Loucy (cell line): Measurements from ENCODE around the gene NEK4.

Experiments used
- H2AFZ ChIP-seq: fragments of 200-600 bp; sonication (generic); 2 replicates; pipeline ENCODE4 v1.6.0; 2016; ENCODE audit warnings: antibody characterized with exemption, mild to moderate bottlenecking, low read length, moderate library complexity
- H3F3A ChIP-seq: fragments of 200-600 bp; 2 replicates; pipeline ENCODE4 v1.6.0; 2016; ENCODE audit warnings: antibody characterized with exemption, low read depth, mild to moderate bottlenecking
- H3K27me3 ChIP-seq: fragments of 200-600 bp; sonication (generic); 2 replicates; pipeline ENCODE4 v1.6.1; 2014; ENCODE audit warnings: low read length, mild to moderate bottlenecking; ENCODE audit not compliant: insufficient read depth, poor library complexity, severe bottlenecking
- H3K36me3 ChIP-seq: fragments of 200-600 bp; sonication (generic); 2 replicates; pipeline ENCODE4 v1.6.1; 2016; ENCODE audit warnings: low read length; ENCODE audit not compliant: insufficient read depth
- H3K4me1 ChIP-seq: fragments of 200-600 bp; sonication (generic); 2 replicates; pipeline ENCODE4 v1.5.1; 2014; ENCODE audit warnings: low read length, mild to moderate bottlenecking; ENCODE audit not compliant: insufficient read depth, poor library complexity, severe bottlenecking
- H3K4me2 ChIP-seq: fragments of 200-600 bp; sonication (generic); 2 replicates; pipeline ENCODE4 v1.6.0; 2014; ENCODE audit warnings: antibody characterized with exemption, low read length, low read depth, mild to moderate bottlenecking; ENCODE audit not compliant: poor library complexity, severe bottlenecking
- H3K4me3 ChIP-seq: fragments of 200-600 bp; sonication (generic); 2 replicates; pipeline ENCODE4 v1.5.1; 2014; ENCODE audit warnings: low read length, mild to moderate bottlenecking, mixed read lengths; ENCODE audit not compliant: poor library complexity, severe bottlenecking
- H3K79me2 ChIP-seq: fragments of 200-600 bp; sonication (generic); 2 replicates; pipeline ENCODE4 v1.6.1; 2014; ENCODE audit warnings: low read length; ENCODE audit not compliant: insufficient read depth
- H3K9ac ChIP-seq: fragments of 200-600 bp; sonication (generic); 2 replicates; pipeline ENCODE4 v1.6.0; 2014; ENCODE audit warnings: mild to moderate bottlenecking, low read depth, low read length, moderate library complexity; ENCODE audit not compliant: poor library complexity, severe bottlenecking
- H3K9me2 ChIP-seq: fragments of 200-600 bp; sonication (generic); replicated peaks from 2 replicates; pipeline ENCODE4 v1.6.1; 2016; ENCODE audit warnings: low read depth, low read length, mixed read lengths
- H3K9me3 ChIP-seq: fragments of 200-600 bp; sonication (generic); 2 replicates; pipeline ENCODE4 v1.6.1; 2014; ENCODE audit warnings: mild to moderate bottlenecking, antibody characterized with exemption, low read length, low read depth; ENCODE audit not compliant: insufficient read depth
- H4K20me1 ChIP-seq: fragments of 200-600 bp; sonication (generic); 2 replicates; pipeline ENCODE4 v1.6.0; 2014; ENCODE audit warnings: antibody characterized with exemption, low read length, mild to moderate bottlenecking; ENCODE audit not compliant: insufficient read depth, poor library complexity, severe bottlenecking
- EZH2phosphoT487 ChIP-seq: fragments of 200-600 bp; IDR thresholded peaks from 2 replicates; pipeline ENCODE4 v1.6.1; 2018; ENCODE audit warnings: antibody characterized with exemption, mild to moderate bottlenecking, moderate library complexity, borderline replicate concordance
- TF ChIP-seq, protein P1 (sequence below): fragments of 200-600 bp; sonication (generic); conservative IDR thresholded peaks from 2 replicates; pipeline ENCODE4 v1.5.1; 2014; ENCODE audit warnings: mild to moderate bottlenecking, antibody characterized with exemption, low read length

Gene NEK4

GRCh38 chr3:52752045-52752660 is 18.6 kb downstream of the NEK4 start:
- Histone ChIP-seq H3K4me3 (no peak overlapping the region), H2AFZ (no peak overlapping the region), H3K4me2 (no peak overlapping the region), H3K27me3 (no peaks in the 10 kb centered on the region), H3F3A (no peaks in the 10 kb centered on the region), H4K20me1 (no peaks in the 10 kb centered on the region), H3K9me2 (no peaks in the 10 kb centered on the region), H3K36me3 (peaks cover 16% of the 10 kb centered on the region; the same call in 1 of the 2 replicates), H3K9ac (no peak overlapping the region), H3K79me2 (no peaks in the 10 kb centered on the region), H3K9me3 (no peaks in the 10 kb centered on the region), H3K4me1 (no peaks in the 10 kb centered on the region)
- no peak for TF ChIP-seq EZH2phosphoT487
- TF ChIP-seq, protein P1, sequence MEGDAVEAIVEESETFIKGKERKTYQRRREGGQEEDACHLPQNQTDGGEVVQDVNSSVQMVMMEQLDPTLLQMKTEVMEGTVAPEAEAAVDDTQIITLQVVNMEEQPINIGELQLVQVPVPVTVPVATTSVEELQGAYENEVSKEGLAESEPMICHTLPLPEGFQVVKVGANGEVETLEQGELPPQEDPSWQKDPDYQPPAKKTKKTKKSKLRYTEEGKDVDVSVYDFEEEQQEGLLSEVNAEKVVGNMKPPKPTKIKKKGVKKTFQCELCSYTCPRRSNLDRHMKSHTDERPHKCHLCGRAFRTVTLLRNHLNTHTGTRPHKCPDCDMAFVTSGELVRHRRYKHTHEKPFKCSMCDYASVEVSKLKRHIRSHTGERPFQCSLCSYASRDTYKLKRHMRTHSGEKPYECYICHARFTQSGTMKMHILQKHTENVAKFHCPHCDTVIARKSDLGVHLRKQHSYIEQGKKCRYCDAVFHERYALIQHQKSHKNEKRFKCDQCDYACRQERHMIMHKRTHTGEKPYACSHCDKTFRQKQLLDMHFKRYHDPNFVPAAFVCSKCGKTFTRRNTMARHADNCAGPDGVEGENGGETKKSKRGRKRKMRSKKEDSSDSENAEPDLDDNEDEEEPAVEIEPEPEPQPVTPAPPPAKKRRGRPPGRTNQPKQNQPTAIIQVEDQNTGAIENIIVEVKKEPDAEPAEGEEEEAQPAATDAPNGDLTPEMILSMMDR = no peak

GRCh38 chr3:52743721-52744120 is 27.0 kb downstream of the NEK4 start:
- H3K27me3 ChIP-seq = no peaks in the 10 kb centered on the region
- H3K4me3 ChIP-seq = no peak overlapping the region
- H3K4me1 ChIP-seq = no peaks in the 10 kb centered on the region
- no peaks in the 10 kb centered on the region for H4K20me1 ChIP-seq
- H3K4me2 ChIP-seq = no peak overlapping the region
- H3F3A ChIP-seq = no peaks in the 10 kb centered on the region
- H2AFZ ChIP-seq = no peak overlapping the region
- no peaks in the 10 kb centered on the region for H3K9me3 ChIP-seq
- no peak overlapping the region for H3K9ac ChIP-seq
- no peaks in the 10 kb centered on the region for H3K9me2 ChIP-seq
- H3K79me2 ChIP-seq = no peaks in the 10 kb centered on the region
- peaks cover 48% of the 10 kb centered on the region; the same call in 1 of the 2 replicates for H3K36me3 ChIP-seq
- TF ChIP-seq EZH2phosphoT487 = no peak
- TF ChIP-seq, protein P1 = no peak

DNA sequence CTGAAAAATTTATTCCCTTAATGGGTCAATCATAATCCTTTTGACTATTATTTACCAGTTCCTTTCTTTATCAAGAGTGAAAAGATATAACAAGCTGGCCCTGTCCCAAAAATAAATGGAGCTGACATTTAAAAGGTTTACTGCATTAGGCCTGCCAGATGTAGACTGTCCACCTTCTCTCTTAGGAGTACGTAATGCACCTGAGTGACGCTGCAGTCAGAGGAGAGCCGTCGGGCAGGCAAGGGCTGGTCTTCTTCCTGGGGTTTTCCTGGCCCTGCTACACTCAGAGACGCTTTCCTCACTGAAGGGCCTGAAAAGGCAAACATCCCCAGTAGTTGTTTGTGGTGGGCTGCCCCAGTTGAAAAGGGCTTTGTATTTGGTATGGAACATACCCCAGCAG is 27.6 kb downstream of the NEK4 start:
- Histone ChIP-seq H3K9me2 (no peaks in the 10 kb centered on the region), H3K79me2 (no peaks in the 10 kb centered on the region), H3K36me3 (peaks cover 43% of the 10 kb centered on the region; the same call in 1 of the 2 replicates), H2AFZ (no peak overlapping the region), H3K9ac (no peak overlapping the region), H3K27me3 (no peaks in the 10 kb centered on the region), H3K4me2 (no peak overlapping the region), H3K4me1 (no peaks in the 10 kb centered on the region), H4K20me1 (no peaks in the 10 kb centered on the region), H3K4me3 (no peak overlapping the region), H3K9me3 (no peaks in the 10 kb centered on the region), H3F3A (no peaks in the 10 kb centered on the region)
- no peak for TF ChIP-seq EZH2phosphoT487
- TF ChIP-seq, protein P1 = no peak
